Left hindlimb (tissue), 1 donor: ENCODE measurements around the gene KIF26A.
A peak's percentile ranks its signal among the peaks of the same experiment; 100 is the strongest.
"Not testable (repeated sequence)": the region's sequence is repeated elsewhere in the genome, so short reads cannot be mapped to it uniquely, and the experiment has no call there.

ENCODE experiments used
- DNase-seq: peaks from one replicate; pipeline ENCODE4 v3.0.0-alpha.2; 2018

Gene KIF26A

GRCh38 chr14:104196461-104197140 is 58.2 kb downstream of the KIF26A start:
- no peak for DNase-seq

DNA sequence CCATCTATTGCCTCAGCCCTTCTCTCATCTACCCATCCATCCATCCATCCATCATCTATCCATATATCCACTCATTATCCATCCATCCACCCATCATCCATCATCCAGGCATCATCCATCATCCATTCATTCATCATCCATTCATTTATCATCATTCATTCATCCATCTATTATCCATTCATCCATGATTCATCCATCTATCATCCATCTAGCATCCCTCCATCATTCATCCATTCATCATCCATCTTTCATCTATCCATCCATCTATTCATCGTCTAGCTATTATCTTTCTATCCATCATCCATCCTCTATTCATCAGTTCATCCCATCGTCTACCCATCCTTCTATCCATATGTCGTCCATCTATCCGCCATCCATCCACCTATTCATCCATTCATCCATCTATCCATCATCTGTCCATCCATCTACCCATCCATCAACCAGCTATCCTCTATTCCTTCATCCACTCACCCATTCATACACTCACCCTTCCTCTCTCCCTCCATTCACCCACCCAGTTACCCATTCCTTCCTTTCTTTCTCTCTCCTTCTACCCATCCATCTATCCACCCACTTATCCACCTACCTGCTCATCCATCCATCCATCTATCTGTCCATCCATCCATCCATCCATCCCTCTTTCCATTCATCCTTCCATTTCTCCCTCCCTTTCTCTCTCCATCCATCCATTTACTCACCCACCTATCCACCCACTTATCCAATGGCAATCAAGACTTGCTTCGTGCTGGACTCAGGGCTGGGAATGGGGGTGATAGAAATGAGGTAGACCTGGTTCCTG is 59.3 kb downstream of the KIF26A start:
- DNase-seq, result no peak

DNA sequence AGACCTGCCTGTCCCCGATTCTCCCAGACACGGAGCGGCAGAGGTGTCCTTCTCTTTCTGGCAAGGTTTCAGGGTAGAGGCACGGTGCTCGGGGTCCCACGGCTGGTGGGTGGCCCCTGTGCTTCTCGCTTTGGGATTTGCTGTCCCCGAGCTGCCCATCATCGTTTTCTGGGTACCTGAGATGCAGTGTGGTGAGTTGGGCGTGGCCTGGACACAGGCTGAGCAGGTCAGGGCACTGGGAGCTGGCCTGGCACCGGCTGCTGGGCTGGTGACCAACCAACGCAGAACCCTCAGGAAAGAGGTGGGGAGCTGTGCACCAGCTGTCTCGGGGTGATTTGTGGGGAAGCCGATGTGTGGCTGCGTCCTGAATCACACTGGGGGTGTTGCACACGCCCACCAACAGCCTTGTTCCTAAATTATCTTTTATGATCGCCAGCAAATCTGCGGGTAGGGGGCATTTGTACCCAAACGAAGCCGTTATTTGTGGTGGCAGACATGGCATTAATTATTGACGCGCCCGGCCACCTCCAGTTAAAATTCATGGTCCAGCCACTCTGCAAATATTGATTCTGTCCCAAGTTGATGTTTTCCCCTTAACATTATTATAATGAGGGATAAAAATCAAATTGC is 61.0 kb downstream of the KIF26A start:
- no peak for DNase-seq

- DNase-seq, result no peak
Observed at GRCh38 chr14:104200106-104200505, 61.7 kb downstream of the KIF26A start.

DNA sequence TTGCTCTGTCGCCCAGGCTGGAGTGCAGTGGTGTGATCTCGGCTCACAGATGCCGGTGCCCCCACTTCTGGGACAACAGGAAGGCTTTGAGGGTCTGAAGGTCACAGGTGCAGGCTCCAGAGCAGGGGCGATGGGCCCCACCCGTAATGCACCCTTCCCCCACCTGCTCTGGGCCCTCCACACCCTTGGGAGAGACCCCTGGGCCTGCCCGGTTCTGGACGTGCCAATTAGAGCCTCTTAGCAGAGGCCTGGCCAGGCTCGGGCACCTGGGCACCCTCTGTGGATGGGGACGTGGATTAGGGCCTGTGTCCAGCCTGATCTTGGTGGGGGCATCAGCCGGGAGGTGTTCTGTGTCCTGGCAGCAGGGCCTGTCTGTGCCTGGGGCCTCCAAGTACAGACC is 62.2 kb downstream of the KIF26A start:
- DNase-seq, result no peak

DNA sequence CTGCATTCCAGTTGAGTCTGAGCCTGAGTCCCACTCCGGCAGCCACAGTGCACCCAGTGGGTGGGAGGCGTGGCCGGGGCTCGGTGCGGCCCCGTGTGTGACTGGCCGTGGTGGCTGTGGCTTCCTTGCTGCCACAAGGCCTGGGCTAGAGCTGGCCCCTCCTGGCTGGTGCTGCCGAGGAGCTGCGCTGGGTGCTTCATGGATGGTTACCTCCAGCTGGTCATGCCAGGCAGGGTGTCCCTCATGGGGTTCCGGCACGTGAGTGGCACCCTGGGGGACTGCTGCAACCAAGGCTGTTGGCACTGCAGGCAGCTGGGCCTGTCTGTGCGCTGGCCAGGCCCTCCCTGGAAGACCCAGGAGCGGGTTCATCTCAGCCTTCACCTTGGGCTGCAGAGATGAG is 62.7 kb downstream of the KIF26A start:
- DNase-seq, result no peak

GRCh38 chr14:104201496-104201895 is 63.1 kb downstream of the KIF26A start:
- no peak for DNase-seq

DNA sequence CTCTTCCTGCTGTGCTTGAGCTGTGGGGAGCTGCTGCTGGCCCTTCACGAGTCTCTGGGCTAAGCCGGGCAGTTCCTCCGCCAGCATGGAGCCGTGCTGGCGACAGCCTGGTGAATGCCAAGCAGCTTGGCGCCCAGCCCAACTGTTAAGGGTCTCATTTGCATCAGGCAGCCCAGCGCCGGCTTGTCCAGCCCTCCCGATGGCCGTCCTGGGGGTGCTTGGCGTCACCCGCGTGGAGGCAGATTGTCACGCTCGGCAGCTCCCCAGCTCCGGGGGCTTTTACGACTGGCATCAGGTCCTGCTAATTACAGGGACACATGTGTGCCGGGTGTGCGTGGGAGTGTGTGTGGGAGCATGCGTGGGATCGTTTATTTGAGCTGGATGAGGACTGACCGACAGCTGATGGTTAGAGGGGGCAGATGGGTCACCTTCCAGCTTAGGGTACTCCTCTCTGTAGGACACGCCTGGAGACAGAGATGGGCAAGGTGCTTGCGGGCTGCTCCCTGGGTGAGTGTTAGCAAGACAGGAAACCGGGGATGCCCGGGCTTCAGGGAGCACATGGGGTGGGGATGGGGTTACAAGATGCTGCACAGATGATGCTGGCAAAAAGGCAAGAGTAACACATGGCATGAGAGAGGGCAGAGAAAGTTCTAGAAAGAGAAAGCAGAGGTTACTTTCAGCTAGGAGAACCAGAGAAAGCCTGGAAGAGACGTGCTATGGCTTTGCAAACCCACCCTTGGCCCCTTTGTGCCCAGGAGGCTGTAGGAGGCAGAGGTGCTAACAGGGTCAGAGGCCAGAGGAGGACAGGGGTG is 64.1 kb downstream of the KIF26A start:
- DNase-seq, result no peak

DNA sequence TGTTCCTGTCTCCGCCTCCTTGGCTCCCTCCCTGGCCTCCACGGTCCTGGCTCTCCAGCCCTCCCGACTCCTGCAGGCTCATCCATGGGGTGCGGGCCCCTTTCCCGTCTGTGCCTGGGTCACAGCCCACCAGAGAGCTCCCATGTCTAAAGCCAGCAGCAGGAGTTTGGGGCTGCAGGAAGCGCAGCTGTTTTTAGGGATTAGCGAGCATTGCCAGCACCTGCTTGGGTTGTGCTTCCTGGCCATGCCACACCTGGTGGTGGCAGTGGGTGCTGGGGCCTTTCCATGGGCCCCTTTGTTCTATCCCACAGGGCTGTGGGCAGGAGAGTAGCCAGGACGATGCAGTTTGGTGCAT is 64.7 kb downstream of the KIF26A start:
- DNase-seq, result no peak

DNA sequence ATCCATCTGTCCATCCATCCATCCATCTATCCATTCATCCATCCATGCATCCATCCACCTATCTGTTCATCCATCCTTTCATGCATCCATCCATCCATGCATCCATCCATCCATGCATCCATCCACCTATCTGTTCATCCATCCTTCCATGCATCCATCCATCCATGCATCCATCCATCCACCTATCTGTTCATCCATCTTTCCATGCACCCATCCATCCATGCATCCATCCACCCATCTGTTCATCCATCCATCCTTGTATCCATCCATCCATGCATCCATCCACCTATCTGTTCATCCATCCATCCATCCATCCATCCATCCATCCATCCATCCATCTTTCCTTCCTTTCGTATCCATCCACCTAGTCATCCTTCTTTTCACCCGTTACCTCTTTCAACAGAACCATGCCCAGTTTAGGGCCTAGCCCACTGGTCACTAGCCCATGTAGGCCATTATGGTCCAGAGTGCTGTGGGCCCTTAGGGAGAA is 66.3 kb downstream of the KIF26A start:
- DNase-seq, result no peak

DNA sequence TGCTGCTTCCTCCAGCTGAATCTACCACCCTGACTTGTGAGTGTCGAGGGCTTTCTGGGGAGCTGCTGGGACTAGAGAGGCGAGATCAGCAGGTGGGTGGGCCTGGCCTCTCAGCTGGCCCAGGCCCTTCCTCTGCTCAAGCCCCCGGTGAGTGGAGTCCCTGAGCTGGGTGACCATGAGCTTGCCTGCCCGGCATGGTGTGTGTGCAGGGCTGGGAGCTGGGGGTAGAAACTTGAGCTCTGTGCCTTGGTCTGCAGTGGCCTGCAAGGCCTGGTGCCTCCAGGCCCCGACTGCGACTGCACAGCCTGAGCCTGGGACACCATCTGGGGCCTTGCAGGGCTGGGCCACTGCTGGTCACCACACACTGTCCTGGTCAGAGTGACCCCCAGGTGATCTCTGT is 67.4 kb downstream of the KIF26A start:
- DNase-seq, result no peak

- peak; percentile 60 for DNase-seq
Observed at GRCh38 chr14:104206281-104206904, 68.0 kb downstream of the KIF26A start.

DNA sequence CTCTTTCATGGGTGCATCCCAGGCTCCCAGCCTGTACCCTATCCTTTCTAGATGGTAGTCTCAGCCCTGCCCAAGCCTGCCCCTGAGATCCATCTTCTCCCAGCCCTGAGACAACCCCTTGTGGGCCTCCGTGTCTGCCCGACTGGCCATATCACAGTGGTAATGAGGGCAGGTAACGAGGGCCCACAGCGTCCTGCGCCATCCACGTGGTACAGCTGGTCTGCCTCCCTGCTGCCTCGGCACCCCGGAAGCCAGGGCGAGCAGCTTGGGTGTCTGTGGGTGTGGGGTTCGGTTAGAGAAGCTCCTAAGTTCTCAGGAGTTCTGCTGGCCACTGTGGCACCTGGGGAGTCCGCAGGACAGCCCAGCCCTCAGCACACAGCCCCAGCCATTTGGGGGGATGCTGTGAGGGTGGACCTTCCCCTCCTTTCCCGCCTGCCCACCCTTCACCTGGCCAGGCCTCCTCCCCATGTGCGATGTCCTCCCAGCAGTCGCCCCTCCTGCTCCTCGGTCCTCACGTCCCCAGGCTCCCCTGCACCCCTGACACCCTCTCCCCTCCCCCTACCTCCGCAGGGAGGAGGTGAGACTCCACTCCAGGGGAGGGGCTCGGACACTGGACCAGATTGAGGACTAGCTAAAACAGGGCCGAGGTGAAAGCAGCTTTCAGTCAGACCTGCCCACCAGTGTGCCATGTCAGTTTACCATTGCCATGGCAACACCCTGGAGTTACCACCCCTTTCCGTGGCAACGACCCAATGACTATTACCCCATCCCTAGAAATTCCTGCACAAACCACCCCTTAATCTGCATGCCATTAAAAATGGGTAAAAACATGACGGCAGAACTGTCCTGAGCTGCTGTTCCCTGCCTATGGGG is 69.0 kb downstream of the KIF26A start:
- no peak for DNase-seq

DNA sequence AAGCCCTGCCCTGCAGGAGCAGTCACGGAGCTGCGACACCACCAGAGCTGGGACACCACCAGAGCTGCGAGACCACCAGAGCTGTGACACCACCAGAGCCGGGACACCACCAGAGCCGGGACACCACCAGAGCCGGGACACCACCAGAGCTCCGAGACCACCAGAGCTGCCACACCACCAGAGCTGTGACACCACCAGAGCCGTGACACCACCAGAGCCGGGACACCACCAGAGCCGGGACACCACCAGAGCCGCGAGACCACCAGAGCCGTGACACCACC is 69.6 kb downstream of the KIF26A start:
- not testable (repeated sequence) for DNase-seq

GRCh38 chr14:104208331-104208730 is 69.9 kb downstream of the KIF26A start:
- DNase-seq, result not testable (repeated sequence)

GRCh38 chr14:104209071-104209470 is 70.7 kb downstream of the KIF26A start:
- DNase-seq, result not testable (repeated sequence)

- DNase-seq, result peak; percentile 22
Observed at GRCh38 chr14:104209985-104210816, 71.8 kb downstream of the KIF26A start.

GRCh38 chr14:104210817-104211195 is 72.4 kb downstream of the KIF26A start:
- DNase-seq, result no peak

GRCh38 chr14:104211215-104211614 is 72.8 kb downstream of the KIF26A start:
- DNase-seq, result no peak

GRCh38 chr14:104211741-104212140 is 73.4 kb downstream of the KIF26A start:
- DNase-seq, result no peak
